ENCODE results near the gene INPP5D. TPM values are rescaled to one million over a fixed set of nuclear protein-coding genes. Genes with fewer than 3 reads are reported as not detected.

INPP5D gene
- total RNA-seq, 1 experiment from 2014 or later, result 12.7 TPM

DNA sequence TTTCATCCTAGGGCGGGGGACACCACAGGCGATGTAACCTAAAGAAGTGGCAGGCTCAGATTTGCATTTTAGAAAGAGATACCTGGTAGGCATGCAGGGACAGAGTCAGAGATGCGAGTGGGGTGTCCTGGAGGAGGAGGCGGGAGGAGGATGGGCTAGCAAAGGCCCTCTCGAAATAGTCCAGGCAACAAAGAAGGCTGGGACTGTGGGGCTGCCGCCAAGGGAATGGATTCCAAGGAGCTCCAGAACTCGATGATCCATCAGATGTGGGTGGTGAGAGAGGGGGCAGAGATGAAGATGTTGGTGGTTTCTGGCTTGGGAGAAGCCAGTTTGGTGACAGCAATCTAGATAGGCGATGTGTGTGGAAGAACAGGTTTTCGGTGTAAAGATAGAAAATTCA is 12.5 kb upstream of the INPP5D start:
- Mint-ChIP-seq H3K27me3 (ENCODE audit: low read depth) (peaks cover 24% of the 10 kb centered on the region), H3K27ac (no peak overlapping the region; a peak in 1 of 7 replicates)

More for the DNA sequence above, 12.5 kb upstream of the INPP5D start:
- no peak overlapping the region for H2BK20ac ChIP-seq (ENCODE audit: low read depth, low read length, poor library complexity, severe bottlenecking)
- no peak overlapping the region for H2BK15ac ChIP-seq (ENCODE audit: low read depth, low read length)
- H3K79me2 ChIP-seq (ENCODE audit: insufficient read depth, low read length), result 0 out of 2 replicates have a peak, but pooled peaks cover 1% of the 10 kb centered on the region
- no peak overlapping the region for H4K5ac ChIP-seq (ENCODE audit: insufficient read length, low read depth, low read length)
- H3K36me3 Mint-ChIP-seq (ENCODE audit: insufficient read depth in 1 of 3, low read depth in 3 of 3), result no peaks in the 10 kb centered on the region; a peak in 1 of 7 replicates
- H3K79me1 ChIP-seq (ENCODE audit: insufficient read depth, low read depth, low read length, poor library complexity, severe bottlenecking), result no peaks in the 10 kb centered on the region
- H3K27ac ChIP-seq (ENCODE audit: insufficient read length, low read depth, low read length), result no peak overlapping the region
- no peak overlapping the region for H3T11ph ChIP-seq (ENCODE audit: low read length)
- H3K18ac ChIP-seq (ENCODE audit: insufficient read length, low read depth, low read length), result no peak overlapping the region
- H4K8ac ChIP-seq (replicated peaks; ENCODE audit: insufficient read length, low read depth, low read length), result no peak overlapping the region
- TF ChIP-seq, protein P1, sequence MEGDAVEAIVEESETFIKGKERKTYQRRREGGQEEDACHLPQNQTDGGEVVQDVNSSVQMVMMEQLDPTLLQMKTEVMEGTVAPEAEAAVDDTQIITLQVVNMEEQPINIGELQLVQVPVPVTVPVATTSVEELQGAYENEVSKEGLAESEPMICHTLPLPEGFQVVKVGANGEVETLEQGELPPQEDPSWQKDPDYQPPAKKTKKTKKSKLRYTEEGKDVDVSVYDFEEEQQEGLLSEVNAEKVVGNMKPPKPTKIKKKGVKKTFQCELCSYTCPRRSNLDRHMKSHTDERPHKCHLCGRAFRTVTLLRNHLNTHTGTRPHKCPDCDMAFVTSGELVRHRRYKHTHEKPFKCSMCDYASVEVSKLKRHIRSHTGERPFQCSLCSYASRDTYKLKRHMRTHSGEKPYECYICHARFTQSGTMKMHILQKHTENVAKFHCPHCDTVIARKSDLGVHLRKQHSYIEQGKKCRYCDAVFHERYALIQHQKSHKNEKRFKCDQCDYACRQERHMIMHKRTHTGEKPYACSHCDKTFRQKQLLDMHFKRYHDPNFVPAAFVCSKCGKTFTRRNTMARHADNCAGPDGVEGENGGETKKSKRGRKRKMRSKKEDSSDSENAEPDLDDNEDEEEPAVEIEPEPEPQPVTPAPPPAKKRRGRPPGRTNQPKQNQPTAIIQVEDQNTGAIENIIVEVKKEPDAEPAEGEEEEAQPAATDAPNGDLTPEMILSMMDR (conservative IDR thresholded peaks at IDR 0.05), result no peak
- no CpG with 5 or more reads among the region's 9 CpGs for WGBS (ENCODE audit: extremely low coverage, insufficient read length, low lambda C conversion rate)
- H2BK12ac ChIP-seq (ENCODE audit: insufficient read length, low read depth, low read length), result no peak overlapping the region
- peaks cover 47% of the 10 kb centered on the region in 2 experiments for H3K4me1 Mint-ChIP-seq
- H2AK5ac ChIP-seq (ENCODE audit: insufficient read length, low read length), result no peak overlapping the region
- H3K9me3 Mint-ChIP-seq, result no peaks in the 10 kb centered on the region
- H2BK5ac ChIP-seq (ENCODE audit: insufficient read length, low read length), result no peak overlapping the region
- H3K23me2 ChIP-seq (ENCODE audit: insufficient read length, low read depth, low read length, poor library complexity, severe bottlenecking), result peaks cover 4% of the 10 kb centered on the region
- DNase-seq, result no peak
- no peaks in the 10 kb centered on the region for H4K20me1 ChIP-seq (ENCODE audit: control insufficient read depth, insufficient read depth, insufficient read length)
- H3K14ac ChIP-seq (ENCODE audit: insufficient read depth, low read length), result no peak overlapping the region
- H3K9ac ChIP-seq (ENCODE audit: extremely low read depth, insufficient read length, low read length), result no peak overlapping the region
- no peaks in the 10 kb centered on the region; the same call in 1 of the 2 replicates for H3K27me3 ChIP-seq (ENCODE audit: insufficient read depth, low read length)
- no peak overlapping the region for H3K23ac ChIP-seq (ENCODE audit: insufficient read length, low read depth, low read length)
- H3K4me3 Mint-ChIP-seq, result no peak overlapping the region
- no peak overlapping the region for H2AFZ ChIP-seq (ENCODE audit: low read length)
- no peak overlapping the region for H3K4ac ChIP-seq (ENCODE audit: low read depth, low read length)
- H3K4me1 ChIP-seq (ENCODE audit: insufficient read depth, low read length), result peaks cover 11% of the 10 kb centered on the region; the same call in 1 of the 2 replicates
- H4K91ac ChIP-seq (ENCODE audit: insufficient read length, low read depth, low read length), result no peak overlapping the region
- no peak overlapping the region for H2BK120ac ChIP-seq (ENCODE audit: low read depth, low read length, poor library complexity, severe bottlenecking)
- no peak overlapping the region for H3K4me2 ChIP-seq (ENCODE audit: insufficient read depth, insufficient read length, low read length)
- H3K56ac ChIP-seq (ENCODE audit: insufficient read length, low read depth, low read length), result no peak overlapping the region
- no peaks in the 10 kb centered on the region for H3K9me3 ChIP-seq (ENCODE audit: control insufficient read depth, low read depth, low read length)
